Keratinocyte (primary cell): ENCODE data around the gene GYG2.
"Not testable (repeated sequence)": the region's sequence is repeated elsewhere in the genome, so short reads cannot be mapped to it uniquely, and the experiment has no call there.

Experiments
- CTCF ChIP-seq, 3 experiments: IDR thresholded peaks in 1 of 3; conservative IDR thresholded peaks in 1 of 3; optimal IDR thresholded peaks in 1 of 3; 2 replicates in 2 of 3; 3 replicates in 1 of 3; pipeline versions ENCODE3 to v1.5.1; 2011; ENCODE audit warnings: low read length in 3 of 3, mild to moderate bottlenecking in 3 of 3, moderate library complexity in 2 of 3, control low read depth in 1 of 3, inconsistent platforms in 1 of 3; ENCODE audit not compliant: insufficient read depth in 2 of 3; ENCODE audit errors: extremely low read depth in 1 of 3
- EZH2 ChIP-seq: IDR thresholded peaks from one replicate; pipeline ENCODE4 v1.6.1; 2012; ENCODE audit warnings: inconsistent platforms, mild to moderate bottlenecking, low read length, moderate library complexity

- TF ChIP-seq CTCF (optimal IDR thresholded peaks at IDR 0.05 in 1 of 3, IDR thresholded peaks at IDR 0.05 in 1 of 3, conservative IDR thresholded peaks at IDR 0.05 in 1 of 3; ENCODE audit: extremely low read depth in 1 of 3, insufficient read depth in 2 of 3, low read length in 3 of 3), result peak in 2 of 3 experiments; percentile 40 to 56
- not testable (repeated sequence) for TF ChIP-seq EZH2
Measured at GRCh38 chrX:2812161-2812907, 16.4 kb upstream of the GYG2 start.
